Mucosa of gallbladder (tissue), 1 donor: ENCODE results near the gene SLC5A1. TPM values are rescaled to one million over a fixed set of nuclear protein-coding genes. Genes with fewer than 3 reads are reported as not detected.

ENCODE experiments used
- DNase-seq: peaks from one replicate; pipeline ENCODE4 v3.0.0-alpha.2; 2020; ENCODE audit warnings: low spot score
- total RNA-seq: library from RNA; stranded (reverse); gene quantifications from one replicate; pipeline ENCODE4 v1.2.1, GENCODE V29; 2021
- donor health status: DM: no; HTN: no; CAD: no.

Gene SLC5A1
- total RNA-seq, 1 donor from 2014 or later = 134 TPM

DNA sequence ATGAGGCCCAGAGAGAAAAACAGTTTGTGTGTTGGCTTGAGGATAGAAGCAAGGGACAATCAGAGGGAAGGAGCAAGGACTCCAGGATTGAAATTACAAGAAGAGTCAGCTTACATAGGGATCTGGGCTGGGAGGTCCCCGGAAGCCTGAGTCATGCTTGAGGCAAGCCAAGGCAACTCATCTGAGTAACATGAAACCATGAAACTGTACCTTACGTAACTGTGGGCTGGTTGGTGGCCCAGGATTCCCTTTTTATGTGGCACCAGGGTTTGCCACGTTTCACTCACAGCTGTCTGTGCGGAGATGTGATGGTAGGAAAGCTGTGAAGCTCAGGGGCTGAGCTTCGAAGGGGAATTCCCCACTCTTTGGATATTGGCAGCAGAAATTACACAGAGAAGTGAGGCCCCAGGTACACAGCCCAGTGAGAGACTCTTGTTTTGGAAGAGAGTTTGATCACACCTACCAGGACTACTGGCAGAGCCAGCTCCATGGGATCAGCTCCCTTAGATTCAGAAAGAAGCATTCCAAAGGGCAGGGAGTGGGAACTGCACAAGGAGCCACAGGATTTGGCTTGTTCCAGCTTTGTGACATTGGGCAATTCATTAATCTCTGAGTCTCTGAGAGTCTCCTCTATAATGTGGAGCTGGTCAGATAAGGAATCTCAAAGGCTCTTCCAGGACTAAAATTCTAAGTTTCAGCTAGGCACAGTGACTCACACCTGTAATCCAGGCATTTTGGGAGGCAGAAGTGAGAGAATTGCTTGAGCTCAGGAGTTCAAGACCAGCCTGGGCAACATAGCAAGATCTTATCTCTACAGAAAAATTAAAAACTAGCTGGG lies 7.8 kb downstream of the SLC5A1 start:
- DNase-seq = peak; percentile 46

DNA sequence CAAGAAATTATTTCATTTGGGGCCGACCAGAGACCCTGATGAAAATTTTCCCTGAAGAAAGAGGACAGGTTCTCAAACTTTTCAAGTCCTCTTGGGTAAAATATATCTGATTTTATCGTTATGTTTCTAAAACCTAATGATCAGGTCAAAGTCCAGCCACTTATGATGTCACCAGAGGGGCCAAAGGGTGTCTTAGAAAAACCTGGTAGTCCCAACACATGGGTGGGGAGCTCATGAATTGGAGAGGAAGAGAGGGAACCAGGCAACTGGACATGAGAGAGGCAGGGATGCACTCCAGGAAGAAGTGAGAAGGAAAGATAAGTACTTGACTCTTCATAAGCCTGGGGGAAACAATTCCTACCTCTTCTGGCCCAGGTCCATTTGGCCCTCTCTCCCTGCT lies 9.2 kb downstream of the SLC5A1 start:
- DNase-seq = peak; percentile 50

DNA sequence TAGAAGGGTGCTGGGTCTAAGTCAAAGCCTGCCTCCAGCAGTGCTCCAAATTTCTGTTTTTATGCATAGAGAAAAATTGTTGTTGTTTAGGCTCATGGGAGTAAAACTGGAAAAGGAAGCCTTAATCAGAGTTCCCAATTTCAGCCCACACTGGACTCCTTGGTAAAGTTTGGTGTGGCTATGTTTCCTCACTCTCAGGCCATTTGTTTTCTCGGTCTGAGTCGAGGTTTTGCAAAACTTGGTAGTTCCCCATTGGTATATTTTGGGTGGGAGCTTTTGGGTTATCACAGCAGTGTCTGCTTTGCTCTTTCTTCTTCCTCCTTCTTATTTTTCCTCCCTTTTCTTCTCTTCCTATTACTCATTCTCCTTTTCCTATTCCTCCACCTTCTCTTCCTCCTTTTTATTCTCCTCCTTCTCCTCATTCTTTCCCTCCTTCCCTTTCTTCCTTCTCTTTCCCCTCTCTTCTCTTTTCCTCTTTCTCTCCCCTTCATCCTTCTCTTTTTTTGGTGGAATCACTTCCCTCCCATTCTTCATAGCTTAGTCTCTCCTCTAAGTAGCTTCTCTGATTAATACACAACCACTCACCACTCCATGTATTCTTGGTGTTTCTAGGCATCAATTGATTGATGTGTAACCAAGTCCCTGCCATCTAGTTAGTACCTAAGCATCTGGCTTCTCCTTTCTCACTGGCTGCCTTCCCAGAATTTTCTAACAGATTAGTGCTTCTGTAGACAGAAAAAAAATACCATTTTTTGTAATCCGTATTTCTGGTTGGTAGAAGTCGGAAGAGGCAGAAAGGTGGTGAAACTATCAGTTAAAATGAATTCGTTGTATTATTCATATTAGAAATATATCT lies 10.1 kb downstream of the SLC5A1 start:
- no peak for DNase-seq

DNA sequence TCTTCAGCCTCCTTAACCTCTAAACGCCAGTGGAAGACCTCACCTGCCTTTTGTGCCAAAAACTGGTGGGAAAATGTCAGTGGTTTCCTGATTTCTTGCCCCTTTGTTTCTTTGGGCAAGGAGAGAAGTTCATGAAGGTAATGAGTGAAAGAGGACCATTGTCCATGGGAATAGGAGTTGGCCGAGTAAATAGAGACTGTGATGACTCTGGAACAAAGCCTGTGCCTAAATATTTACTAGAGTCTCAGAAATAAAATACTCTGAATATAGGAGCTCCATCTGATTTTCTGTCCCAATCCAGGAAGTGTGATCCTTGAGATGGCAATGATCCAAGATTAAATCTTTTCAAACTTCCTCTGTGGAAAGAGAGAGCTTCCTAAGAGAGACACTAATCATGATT lies 12.0 kb downstream of the SLC5A1 start:
- DNase-seq = no peak

DNA sequence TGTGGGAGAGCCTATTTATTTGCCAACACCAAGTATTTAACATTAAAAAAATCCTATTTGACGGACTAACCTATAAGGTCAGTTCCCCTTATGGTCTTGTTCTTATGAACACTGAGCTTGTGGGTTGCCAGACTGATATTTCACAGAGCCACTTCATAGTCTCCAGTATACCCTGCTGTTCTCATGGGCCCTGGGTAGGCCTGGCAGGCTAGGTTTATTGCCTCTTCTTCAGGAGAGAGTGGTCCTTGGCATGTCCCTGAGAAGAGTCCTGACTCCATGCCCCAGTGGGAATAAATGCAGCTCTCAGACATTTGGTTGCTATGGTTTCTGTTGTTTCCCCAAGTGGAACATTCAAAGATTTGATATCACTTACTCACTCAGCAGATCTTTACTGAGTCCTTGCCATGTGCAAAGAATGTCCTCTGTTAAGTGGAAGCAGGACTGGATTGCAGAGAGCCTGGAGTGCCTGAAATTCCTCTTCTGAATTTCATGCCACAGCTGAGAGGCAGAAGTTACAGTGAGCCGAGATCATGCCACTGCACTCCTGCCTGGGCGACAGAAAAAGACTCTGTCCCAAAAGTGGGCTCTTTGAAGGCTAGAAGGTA lies 15.7 kb downstream of the SLC5A1 start:
- no peak for DNase-seq

DNA sequence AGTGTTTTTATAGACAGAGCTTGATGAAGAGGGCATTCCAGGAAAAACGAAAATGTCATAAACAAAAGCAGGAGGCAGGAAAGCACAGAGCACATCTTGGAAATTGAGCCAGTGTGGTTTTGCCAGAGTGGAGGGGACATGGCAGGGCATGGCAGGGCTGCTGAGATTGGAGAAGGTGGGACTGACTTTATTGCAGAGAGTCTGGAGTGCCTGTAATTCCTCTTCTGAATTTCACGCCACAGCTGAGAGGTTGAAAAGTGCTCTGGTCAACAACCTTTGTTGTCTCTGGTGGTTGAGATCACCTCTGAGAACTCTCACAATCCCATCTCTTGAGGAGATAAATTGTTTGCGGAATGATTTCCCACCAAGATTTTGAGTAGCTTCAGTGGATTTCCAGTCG lies 16.4 kb downstream of the SLC5A1 start:
- DNase-seq = no peak

DNA sequence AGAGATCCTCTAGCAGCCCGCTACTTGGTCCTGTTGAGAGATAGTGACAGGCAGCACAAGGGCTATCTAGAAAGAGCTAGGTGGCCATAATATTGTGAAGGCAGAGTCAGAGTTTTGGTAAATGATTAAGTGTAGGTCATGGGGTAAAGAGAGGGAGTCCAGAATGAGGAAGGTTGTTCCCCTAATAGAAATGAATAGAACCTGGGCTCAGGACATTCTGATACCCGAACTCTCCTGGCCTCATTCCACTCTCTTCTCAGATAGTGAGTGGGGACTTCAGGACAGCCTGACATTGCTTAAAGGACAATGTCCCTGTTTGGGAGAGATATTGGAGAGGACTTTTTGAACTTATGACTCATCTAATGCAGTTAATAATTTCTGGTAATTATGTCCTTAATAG lies 20.6 kb downstream of the SLC5A1 start:
- peak; percentile 51 for DNase-seq

DNA sequence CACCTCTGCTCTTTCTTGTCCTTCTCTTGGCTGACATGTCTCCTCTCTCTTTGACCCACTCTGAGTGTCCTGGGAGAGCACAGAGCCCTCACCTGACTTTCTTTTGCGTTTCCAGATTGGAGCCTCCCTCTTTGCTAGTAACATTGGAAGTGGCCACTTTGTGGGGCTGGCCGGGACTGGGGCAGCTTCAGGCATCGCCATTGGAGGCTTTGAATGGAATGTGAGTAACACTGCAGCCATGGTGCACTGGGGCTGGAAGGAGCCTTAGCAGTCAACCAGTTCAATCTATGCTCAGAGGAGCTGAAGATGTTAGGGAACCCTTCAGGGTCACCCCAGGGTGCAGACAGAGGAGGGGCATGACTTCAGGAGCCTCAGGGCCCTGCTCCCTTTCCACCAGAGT lies 23.8 kb downstream of the SLC5A1 start:
- DNase-seq = no peak

DNA sequence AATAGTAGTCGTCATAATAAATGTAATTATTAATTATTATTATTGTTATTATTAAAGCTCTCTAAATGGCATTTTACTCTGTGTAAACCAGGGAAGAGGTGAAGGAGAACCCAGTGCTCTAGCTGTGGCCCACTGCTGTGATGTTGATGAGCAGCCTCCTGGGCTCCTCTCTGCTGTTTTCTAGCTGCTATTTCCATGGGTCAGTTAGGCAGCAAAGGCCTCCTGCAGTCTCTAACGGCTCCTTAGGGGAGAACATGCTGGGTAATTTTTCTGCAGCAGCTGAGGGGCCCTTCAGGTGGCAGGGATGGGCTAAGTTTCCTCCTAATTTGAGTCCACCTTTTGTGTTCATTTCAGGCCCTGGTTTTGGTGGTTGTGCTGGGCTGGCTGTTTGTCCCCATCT lies 24.6 kb downstream of the SLC5A1 start:
- no peak for DNase-seq

DNA sequence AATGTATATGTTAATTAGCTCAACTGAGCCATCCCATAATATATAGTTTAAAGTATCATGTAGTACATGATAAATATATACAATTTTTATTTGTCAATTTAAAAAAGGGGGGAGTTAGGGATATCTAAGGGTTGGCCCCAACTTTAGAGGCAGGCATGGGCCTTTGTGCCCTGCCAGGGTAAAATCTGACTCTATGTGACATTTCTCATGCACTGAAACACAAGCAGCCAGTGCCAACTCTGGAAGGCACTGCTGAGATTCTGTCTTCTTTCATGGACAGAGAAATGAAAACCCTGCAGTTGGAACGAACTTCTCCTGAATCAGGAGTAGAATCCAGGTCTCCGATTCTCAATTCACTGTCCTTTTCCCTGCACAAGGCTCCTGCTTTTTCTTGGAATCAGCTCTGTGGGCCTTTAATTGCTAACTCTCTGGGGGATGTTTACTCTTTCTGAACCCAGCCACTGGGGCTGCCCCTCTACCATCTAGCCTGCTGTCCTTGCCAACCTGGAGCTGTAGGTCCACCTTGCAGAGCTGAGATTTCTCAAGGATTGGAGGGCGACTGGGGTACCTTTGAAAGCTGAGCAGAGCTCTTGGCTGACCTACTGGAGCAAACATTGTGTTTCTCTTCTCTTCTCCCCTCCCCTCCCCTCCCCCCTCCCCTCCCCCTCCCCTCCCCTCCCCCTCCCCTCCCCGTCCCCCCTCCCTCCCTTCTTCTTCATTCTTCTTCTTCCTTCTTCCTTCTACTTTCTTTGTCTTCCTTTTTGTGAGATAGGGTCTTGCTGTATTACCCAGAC lies 26.7 kb downstream of the SLC5A1 start:
- DNase-seq = no peak

DNA sequence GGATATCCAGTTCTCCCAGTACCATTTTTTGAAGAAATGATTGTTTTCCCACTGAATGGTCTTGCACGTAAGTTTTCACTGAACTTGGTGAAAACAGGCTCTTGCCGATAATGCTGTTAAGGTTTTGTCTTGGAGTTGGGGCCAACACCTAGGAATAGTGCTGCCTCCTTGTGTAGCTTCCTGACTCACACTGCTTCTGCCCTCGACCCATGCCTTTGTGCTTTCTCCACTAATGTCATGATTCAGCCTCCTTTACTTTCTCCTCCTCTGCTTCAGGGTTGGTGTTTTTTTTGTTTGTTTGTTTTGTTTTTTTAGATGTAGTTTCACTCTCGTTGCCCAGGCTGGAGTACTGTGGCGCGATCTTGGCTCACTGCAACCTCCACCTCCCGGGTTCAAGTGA lies 30.2 kb downstream of the SLC5A1 start:
- no peak for DNase-seq

DNA sequence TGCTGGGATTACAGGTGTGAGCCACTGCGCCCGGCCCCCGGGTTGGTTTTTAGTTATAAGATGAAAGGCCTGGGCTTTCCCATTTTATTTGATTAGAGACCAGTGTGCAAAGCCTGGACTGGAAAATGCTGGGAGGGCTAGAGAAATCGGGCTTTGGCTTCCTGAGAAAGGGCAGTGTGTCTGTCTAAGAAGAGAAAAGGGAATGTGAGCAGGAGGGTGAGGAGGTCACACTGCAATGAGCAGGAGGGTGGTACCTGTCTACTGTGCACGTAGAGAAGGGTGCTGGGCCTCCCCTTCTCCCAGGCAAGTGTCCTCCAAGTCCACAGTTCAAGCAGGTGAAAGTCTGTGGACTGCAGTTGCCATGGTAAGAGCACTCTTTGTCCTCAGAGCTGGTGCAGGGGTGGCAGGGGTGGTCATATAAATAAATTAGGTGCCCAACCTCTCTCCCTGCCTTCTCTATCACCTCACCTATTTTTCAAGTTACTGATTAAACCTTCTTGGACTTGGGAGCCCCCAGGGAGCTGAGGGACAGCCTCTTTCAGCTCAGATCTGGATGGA lies 30.8 kb downstream of the SLC5A1 start:
- peak; percentile 60 for DNase-seq

DNA sequence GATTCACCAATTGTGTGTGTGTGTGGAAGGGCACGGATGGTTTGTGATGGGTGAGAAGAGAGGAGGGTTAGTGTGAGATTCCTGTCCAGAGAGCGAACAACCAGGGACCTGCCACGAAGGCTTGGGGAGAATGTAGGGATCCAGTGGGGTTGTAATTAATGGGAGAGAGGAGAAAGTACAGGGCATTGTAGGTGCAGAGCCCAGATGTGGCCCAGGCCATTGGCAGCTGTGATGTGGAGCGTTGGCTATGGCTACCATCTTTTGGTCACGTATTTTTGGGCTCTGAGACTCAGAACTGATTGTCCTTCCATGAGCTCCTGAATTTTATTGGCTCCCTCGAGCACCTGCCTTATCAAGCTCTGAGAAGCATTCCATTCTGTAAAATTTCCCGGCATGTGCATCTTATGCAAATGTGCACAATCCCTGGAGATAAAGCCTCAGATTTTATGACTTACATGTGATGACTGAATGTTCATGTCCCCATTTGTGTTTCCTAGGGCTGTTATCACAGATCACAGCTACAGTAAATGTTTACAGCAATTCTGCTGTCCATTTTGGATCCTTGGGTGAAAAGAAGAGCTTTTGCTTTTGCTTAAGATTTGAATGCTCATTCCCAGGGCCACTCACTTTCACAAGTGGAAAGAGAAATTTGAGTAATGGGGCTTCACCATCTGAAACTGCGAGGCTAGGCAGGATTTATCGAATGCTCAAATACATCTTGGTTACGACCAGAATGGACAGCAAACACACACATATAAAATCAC lies 33.1 kb downstream of the SLC5A1 start:
- DNase-seq = no peak

DNA sequence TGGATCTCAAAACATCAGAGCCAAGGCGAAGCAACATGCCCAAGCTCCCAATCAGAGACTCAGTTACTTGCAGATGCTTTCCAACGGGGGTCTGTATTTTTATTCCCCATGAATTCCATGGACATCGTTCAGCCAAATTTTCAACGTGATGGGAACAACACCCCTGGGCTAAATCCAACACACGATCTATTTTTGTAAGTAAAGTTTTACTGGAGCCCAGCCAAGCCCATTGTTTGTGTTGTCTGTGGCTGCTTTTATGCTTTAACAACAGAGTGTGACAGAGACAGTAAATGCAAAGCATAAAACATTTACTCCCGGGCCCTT lies 33.7 kb downstream of the SLC5A1 start:
- no peak for DNase-seq

DNA sequence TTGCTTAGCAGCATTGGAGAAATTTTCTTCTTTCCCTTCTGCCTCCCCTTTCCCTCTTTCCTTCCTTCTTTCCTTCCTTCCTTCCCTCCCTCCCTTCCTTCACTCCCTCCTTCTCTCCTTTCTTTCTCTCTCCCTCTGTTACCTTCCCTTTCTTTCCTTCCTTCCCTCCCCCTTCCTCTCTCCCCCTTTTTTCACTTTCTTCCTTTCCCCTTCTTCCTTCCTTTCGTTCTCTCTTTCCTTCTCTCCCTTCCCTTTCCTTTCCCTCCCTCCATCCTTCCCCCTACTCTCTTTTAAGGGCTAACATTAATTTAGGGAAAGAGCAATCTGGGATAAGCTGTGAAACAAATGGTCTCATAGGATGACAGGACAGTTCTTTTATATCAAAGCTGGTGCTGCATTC lies 34.1 kb downstream of the SLC5A1 start:
- DNase-seq = no peak

DNA sequence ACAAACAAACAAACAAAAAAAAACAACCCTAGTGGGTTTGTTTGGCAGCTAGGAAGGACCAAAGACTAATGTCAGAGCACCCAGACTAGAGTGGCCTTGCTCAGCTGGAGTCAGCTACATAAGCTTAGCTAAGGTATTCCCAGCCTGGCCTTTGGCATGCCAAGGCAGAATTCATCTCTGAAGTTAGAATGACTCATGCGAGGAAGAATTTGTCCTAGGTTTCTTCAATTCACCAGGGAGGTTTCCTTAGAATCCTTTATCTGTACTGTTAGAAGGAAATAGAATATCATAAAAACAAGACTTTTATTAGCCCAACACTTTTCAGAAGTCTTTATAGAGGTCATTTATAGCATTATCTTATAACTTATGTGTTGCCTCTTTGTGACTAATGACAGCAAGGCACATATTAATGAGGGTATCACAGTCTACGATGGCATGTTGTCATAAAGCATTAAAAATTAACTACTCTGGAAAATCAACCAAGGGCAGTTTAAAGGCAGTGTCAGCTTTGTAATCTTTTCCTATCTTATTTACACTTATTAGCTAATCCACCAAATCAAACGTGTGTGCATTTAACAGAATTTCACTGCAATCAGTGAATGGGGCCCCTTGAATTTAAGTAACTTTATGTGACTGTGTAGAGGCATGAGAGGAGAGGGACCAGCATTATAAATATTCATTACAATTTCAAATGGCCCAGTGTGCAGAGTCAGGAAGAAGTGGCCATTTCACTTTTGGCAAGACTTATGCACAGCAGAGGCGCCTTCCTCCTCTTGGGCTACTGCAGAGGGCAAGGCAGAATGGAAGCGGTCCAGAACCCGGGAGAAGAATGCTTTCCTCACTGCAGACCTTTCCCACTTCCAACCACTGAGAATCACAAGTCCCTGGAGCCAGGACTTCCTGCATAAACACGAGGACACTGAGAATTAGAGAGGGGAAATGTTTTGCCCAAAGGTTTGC lies 36.3 kb downstream of the SLC5A1 start:
- DNase-seq = peak; percentile 65

DNA sequence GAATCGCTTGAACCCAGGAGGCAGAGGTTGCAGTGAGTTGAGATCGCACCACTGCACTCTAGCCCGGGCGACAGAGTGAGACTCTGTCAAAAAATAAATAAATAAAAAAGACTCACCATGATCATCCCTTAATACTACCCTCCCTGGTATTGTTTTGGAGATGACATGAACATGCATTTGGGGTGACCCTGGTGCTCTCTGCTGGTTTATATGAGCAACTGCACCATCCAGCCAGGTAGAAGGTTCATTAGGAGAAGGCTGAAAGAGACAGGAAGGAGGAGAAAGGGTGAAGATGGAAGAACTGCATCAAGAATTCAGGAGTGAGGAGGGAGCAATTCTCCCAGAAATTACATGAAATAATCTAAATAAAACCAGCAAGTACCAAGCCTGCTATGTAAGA lies 37.8 kb downstream of the SLC5A1 start:
- DNase-seq = peak; percentile 33

DNA sequence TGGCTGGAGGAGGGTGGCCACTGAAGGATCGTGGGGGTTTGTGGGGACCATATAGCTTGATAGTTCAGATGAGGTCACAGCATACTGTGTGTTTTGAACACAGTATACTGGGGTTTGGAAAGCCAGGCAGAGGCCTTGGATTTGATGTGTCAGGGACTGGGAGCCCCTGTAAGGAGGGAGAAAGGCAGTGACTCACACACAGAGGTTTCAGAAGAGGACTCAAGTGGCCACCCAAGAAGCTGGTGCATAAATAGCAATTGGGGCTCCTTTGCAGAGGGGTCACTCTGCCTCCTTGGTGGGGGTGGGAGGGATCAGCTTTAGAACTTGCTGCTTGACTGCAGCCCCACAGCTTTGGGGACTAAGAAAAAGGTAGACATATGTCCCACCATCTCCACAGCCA lies 39.3 kb downstream of the SLC5A1 start:
- no peak for DNase-seq

DNA sequence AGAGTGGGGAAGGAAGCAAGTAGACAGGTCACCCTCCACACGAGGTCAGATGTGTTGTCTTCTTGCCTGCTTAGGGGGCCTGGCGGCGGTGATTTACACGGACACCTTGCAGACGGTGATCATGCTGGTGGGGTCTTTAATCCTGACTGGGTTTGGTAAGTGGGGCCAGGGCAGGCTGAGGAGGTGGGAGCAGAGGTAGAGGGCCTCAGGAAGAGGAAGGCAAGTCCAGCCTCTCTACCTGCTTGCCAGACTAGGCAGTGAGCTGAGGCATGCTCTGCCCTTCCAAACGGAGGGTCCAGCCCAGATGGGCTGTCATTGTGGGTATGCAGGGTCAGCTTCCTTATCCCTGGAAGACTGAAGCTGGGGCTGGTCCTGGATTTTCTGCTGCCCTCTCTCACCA lies 39.9 kb downstream of the SLC5A1 start:
- no peak for DNase-seq

DNA sequence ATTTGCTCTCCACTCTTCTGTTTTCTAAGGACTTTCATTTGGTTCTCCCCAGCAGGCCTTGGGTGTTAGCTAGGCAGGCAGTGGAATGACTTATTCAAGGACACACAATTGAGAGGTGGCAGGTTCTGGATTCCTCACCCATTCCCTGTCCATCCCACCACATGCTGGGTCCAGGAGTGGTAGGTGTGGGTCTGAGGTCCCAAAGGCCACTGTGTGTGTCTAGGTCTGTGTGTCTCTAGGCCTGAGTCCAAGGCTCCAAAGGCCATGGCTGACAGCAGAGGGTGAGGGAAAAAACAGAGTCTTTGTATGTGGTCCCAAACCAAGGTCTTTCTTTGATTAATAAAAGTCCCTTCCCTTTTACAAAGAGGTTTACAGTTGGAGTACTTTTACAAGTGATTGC lies 40.8 kb downstream of the SLC5A1 start:
- DNase-seq = no peak
